Endothelial cell of umbilical vein (primary cell): ENCODE results near the gene RBM28. TPM values are rescaled to one million over a fixed set of nuclear protein-coding genes. Genes with fewer than 3 reads are reported as not detected.

Experiments
- BruUV-seq: library from RNA; stranded (reverse); fragments of 400-500 nt; replicated peaks from 2 replicates; lab custom pipeline; 2021; lab: Mats Ljungman, UMichigan
- CTCF ChIA-PET: fragments of 300-600, 350-600 bp; sonication (Branson Sonifier 250); formaldehyde crosslinking; loops from one replicate; lab custom pipeline; 2021; ENCODE audit warnings: antibody characterized with exemption, inconsistent platforms; lab: Charles Lee
- POLR2A ChIA-PET: fragments of 300-600, 350-600 bp; sonication (Branson Sonifier 250); formaldehyde crosslinking; loops from one replicate; lab custom pipeline; 2021; ENCODE audit warnings: antibody characterized with exemption, inconsistent platforms; lab: Charles Lee
- DNase-seq: peaks from one replicate; pipeline ENCODE4 v3.0.0-alpha.2; 2011; ENCODE audit warnings: low read depth, low spot score
- FAIRE-seq: peaks from 2 replicates; lab custom pipeline; 2011; peaks lifted over from hg19 to GRCh38; lab: Jason Lieb, UNC
- H2AFZ ChIP-seq: 2 replicates; pipeline ENCODE4 v1.6.0; 2012; ENCODE audit warnings: low read depth, low read length, control low read depth, inconsistent platforms
- H3K27ac ChIP-seq: 2 replicates; pipeline ENCODE4 v1.5.1; 2011; ENCODE audit warnings: low read depth, mild to moderate bottlenecking, control low read depth, low read length, moderate library complexity; ENCODE audit not compliant: insufficient read depth
- H3K27me3 ChIP-seq, 2 experiments: 2 replicates each; pipeline versions ENCODE4 v1.6.0 to v1.6.1; 2011; ENCODE audit warnings: low read length in 2 of 2, mixed read lengths in 1 of 2; ENCODE audit not compliant: control insufficient read depth in 2 of 2, insufficient read depth in 2 of 2
- H3K36me3 ChIP-seq, 2 experiments: 2 replicates in 1 of 2; 3 replicates in 1 of 2; pipeline ENCODE4 v1.5.1; 2011; ENCODE audit warnings: low read length in 2 of 2, mild to moderate bottlenecking in 1 of 2, moderate library complexity in 1 of 2; ENCODE audit not compliant: control insufficient read depth in 2 of 2, insufficient read depth in 2 of 2; ENCODE audit errors: extremely low read depth in 1 of 2
- H3K4me1 ChIP-seq: 3 replicates; pipeline ENCODE4 v1.5.1; 2011; ENCODE audit warnings: mild to moderate bottlenecking, low read length; ENCODE audit not compliant: control insufficient read depth, insufficient read depth; ENCODE audit errors: extremely low read depth
- H3K4me2 ChIP-seq: 2 replicates; pipeline ENCODE4 v1.6.1; 2011; ENCODE audit warnings: low read length, control low read depth, mixed read lengths; ENCODE audit not compliant: insufficient read depth
- H3K4me3 ChIP-seq, 3 experiments: fragments of 200-600 bp in 1 of 3; sonication (generic), shearing (Covaris generic) in 1 of 3; replicated peaks in 1 of 3; 2 replicates each; pipeline ENCODE4 v1.5.1; 2011 to 2016; ENCODE audit warnings: control low read depth in 3 of 3, low read length in 3 of 3, mild to moderate bottlenecking in 2 of 3, inconsistent platforms in 1 of 3, low read depth in 1 of 3, moderate library complexity in 1 of 3; ENCODE audit not compliant: insufficient read depth in 1 of 3
- H3K79me2 ChIP-seq: 2 replicates; pipeline ENCODE4 v1.6.0; 2012; ENCODE audit warnings: low read length, inconsistent platforms; ENCODE audit not compliant: control insufficient read depth, insufficient read depth
- H3K9ac ChIP-seq: replicated peaks from 2 replicates; pipeline ENCODE3; 2011; ENCODE audit warnings: low read length, control low read depth; ENCODE audit not compliant: insufficient read depth; ENCODE audit errors: extremely low read depth
- H3K9me1 ChIP-seq: replicated peaks from 3 replicates; pipeline ENCODE4 v1.6.0; 2011; ENCODE audit warnings: mild to moderate bottlenecking, low read length; ENCODE audit not compliant: control insufficient read depth, insufficient read depth; ENCODE audit errors: extremely low read depth
- H3K9me3 ChIP-seq: replicated peaks from 2 replicates; pipeline ENCODE4 v1.5.1; 2012; ENCODE audit warnings: low read length, inconsistent platforms; ENCODE audit not compliant: control insufficient read depth, insufficient read depth
- H4K20me1 ChIP-seq: replicated peaks from 2 replicates; pipeline ENCODE3; 2011; ENCODE audit warnings: mild to moderate bottlenecking, low read length; ENCODE audit not compliant: control insufficient read depth, insufficient read depth; ENCODE audit errors: extremely low read depth
- CTCF ChIP-seq, 2 donors: IDR thresholded peaks; 1 replicate in 1 of 2; 2 replicates in 1 of 2; pipeline ENCODE4 v1.5.1; 2011; ENCODE audit warnings: low read length in 2 of 2, mild to moderate bottlenecking in 2 of 2, moderate library complexity in 2 of 2, control low read depth in 1 of 2, inconsistent platforms in 1 of 2, low read depth in 1 of 2; ENCODE audit not compliant: insufficient read depth in 1 of 2; ENCODE audit errors: extremely low read depth in 1 of 2
- EZH2 ChIP-seq: IDR thresholded peaks from 2 replicates; pipeline ENCODE4 v1.6.1; 2012; ENCODE audit warnings: borderline replicate concordance, low read depth, mild to moderate bottlenecking, moderate library complexity, low read length, inconsistent platforms; ENCODE audit not compliant: severe bottlenecking
- FOS ChIP-seq: IDR thresholded peaks from 2 replicates; pipeline ENCODE4 v1.6.1; 2011; ENCODE audit warnings: mild to moderate bottlenecking, low read length, moderate library complexity, borderline replicate concordance; ENCODE audit not compliant: insufficient read depth
- GATA2 ChIP-seq: IDR thresholded peaks from 2 replicates; pipeline ENCODE4 v1.7.0; 2011; ENCODE audit warnings: low read depth, mild to moderate bottlenecking, moderate library complexity, mixed read lengths, low read length; ENCODE audit not compliant: insufficient read length, insufficient read depth
- JUN ChIP-seq: IDR thresholded peaks from 2 replicates; pipeline ENCODE4 v1.6.1; 2011; ENCODE audit warnings: borderline replicate concordance, low read depth; ENCODE audit not compliant: insufficient read length, insufficient read depth
- MAX ChIP-seq: IDR thresholded peaks from 2 replicates; pipeline ENCODE4 v1.6.1; 2011; ENCODE audit not compliant: insufficient read depth, insufficient read length
- MYC ChIP-seq: IDR thresholded peaks from one replicate; pipeline ENCODE4 v1.6.1; 2011; ENCODE audit warnings: mild to moderate bottlenecking, low read depth, low read length
- POLR2A ChIP-seq: IDR thresholded peaks from 2 replicates; pipeline ENCODE4 v1.6.1; 2012; ENCODE audit warnings: low read depth, mild to moderate bottlenecking, control low read depth, low read length
- POLR2AphosphoS5 ChIP-seq: IDR thresholded peaks from 2 replicates; pipeline ENCODE4 v1.6.1; 2012; ENCODE audit warnings: low read depth, mild to moderate bottlenecking, control low read depth, low read length, moderate library complexity; ENCODE audit not compliant: insufficient read depth
- dilution Hi-C: fragments of 300-500 bp; cut with MboI; formaldehyde crosslinking; loops from one replicate; pipeline ENCODE4 v1.15.0; 2019; ENCODE audit warnings: low sequenced_read_pairs; ENCODE audit not compliant: extremely low pct_ligation_motif_present
- intact Hi-C: fragments of 100-400 bp; cut with micrococcal nuclease; formaldehyde crosslinking; loops from one replicate; pipeline ENCODE4 v1.10.0; 2022
- polyA plus RNA-seq, 4 experiments: library from polyadenylated mRNA; depleted of rRNA in 3 of 4; stranded (reverse) in 3 of 4; unstranded in 1 of 4; fragments of >200 nt; gene quantifications; 2 replicates each; pipeline versions ENCODE4 v1.2.1 to v1.2.3, GENCODE V29; 2011 to 2012; ENCODE audit warnings: missing spikeins in 1 of 4
- total RNA-seq: library from RNA; stranded (reverse); gene quantifications from 2 replicates; pipeline ENCODE4 v1.2.3, GENCODE V29; 2021

The RBM28 gene
- total and polyA plus RNA-seq, 2 donors (not counting 3 experiments of a cell fraction or from before 2014, with no cell fraction given): 11.6 to 58.7 TPM

GRCh38 chr7:128284102-128284501 is 59.6 kb downstream of the RBM28 start:
- H4K20me1 ChIP-seq: no peaks in the 10 kb centered on the region
- H3K9me1 ChIP-seq: no peaks in the 10 kb centered on the region
- DNase-seq (no peak), FAIRE-seq (no peak)
- ChIA-PET POLR2A (no interaction called here), CTCF (no interaction called here)
- dilution Hi-C loops: no loop called here
- no peak overlapping the region for H3K4me2 ChIP-seq
- no peaks in the 10 kb centered on the region for H3K4me1 ChIP-seq
- TF ChIP-seq POLR2AphosphoS5: no peak
- TF ChIP-seq CTCF (IDR thresholded peaks at IDR 0.05; ENCODE audit: extremely low read depth in 1 of 2, insufficient read depth in 1 of 2, low read depth in 1 of 2, low read length in 2 of 2): no peak
- no peak for TF ChIP-seq GATA2
- no peak for TF ChIP-seq MAX
- no peak for TF ChIP-seq MYC
- TF ChIP-seq FOS: no peak
- TF ChIP-seq JUN: no peak
- no peak for TF ChIP-seq EZH2
- no peak for TF ChIP-seq POLR2A
- no peaks in the 10 kb centered on the region for H3K9me3 ChIP-seq
- no peak overlapping the region for H3K27ac ChIP-seq
- H3K79me2 ChIP-seq: no peaks in the 10 kb centered on the region
- intact Hi-C loops: no loop called here
- H3K36me3 ChIP-seq: no peaks in the 10 kb centered on the region
- no peak overlapping the region for H2AFZ ChIP-seq
- H3K9ac ChIP-seq: no peak overlapping the region
- H3K4me3 ChIP-seq: no peak overlapping the region
- no TSS peak for BruUV-seq
- H3K27me3 ChIP-seq: no peaks in the 10 kb centered on the region
